GM19452 (cell line): ENCODE results near the gene SPOCK1.

Source experiments
- ATAC-seq: cut with Tn5 transposase; IDR thresholded peaks from one replicate; pipeline ENCODE4 v1.9.1; 2021; ENCODE audit not compliant: unreplicated experiment

Gene SPOCK1

DNA sequence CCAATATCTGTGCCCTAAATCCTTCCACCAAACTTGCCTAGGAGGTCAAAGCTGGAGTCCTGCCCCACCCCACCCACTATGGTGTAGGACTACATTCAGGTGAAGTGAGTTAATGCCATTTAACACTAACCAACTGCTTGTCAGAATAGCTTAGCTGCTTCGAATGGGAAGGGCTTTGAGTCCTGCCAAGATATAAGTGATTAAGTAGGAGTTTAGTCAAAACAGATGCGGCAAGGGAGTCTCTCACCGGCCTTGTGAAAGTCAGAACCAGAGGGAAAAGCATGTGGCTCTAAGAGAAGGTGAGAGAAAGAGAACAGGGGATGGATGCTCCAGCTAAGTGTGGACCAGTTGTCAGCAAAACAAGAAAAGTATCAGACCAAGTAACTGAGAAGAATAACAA, 132.6 kb downstream of the SPOCK1 start:
- no peak for ATAC-seq

DNA sequence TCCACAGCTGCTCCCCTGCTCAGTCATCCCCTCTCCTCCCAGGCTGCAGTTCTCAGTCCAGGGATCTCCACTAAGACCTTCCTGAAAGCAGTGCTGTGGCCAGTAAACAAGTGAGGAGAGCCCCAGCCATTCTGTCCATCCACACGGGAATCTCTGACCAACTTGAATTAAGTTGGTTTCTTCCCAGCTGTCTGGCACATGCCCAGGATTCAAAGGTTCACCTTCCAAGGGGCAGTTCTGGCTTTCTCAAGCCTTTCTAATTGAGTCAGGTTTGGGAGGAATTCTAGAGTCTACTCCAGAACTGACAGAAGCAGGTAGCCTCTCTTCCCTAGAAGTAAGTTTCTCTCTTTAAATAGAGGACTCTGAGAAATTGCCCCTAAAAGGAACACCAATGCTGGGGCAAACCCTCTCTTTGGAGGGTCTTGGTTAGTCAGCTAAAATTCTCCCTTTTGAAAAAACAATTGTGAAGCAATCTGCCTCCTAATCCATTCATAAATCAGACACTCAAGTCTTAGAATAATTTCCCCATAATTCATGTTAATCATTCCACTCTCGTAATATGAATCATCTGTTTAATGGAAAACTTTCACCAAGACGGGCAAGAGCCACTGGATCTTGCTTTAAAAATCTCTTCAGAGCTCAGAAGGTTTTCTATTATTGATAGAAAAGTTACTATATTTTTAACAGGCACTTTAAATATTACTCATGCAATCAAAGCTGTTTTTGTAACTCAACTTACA, 133.8 kb downstream of the SPOCK1 start:
- no peak for ATAC-seq

DNA sequence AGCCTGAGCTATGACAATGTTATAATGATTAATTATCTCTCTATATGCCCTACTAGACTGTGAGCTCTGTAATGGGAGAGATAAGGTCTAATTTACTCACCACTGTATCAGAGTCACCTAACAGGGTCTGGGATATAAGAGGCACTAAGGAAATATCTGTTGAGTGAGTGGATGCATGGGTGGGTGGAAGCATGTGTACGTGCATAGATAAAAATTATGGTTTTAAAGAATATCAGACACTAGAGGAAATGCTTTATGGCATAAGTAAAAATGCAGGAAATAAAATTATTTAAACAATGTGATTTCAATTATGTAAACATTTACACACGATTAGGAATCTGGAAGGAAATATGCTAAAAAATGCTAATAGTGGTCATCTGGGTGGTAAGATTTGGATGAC, 137.8 kb downstream of the SPOCK1 start:
- no peak for ATAC-seq

DNA sequence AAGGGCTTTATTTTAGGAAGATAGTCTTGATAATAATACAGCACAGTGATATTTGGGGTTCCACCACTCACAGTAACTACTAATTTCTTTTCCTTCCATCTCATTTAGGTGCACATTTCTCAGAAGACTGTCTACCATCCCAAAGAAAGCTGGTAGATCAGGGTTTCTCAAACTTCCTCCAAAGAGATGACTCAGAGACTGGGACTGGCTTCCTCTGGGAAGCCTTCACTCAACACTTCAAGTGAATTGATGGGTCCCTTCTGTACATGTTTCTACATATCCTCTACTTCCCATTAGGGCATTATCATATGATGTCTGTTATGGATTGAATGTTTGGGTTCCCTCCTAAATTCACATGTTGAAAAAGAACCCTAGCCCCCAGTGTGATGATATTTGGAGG, 138.5 kb downstream of the SPOCK1 start:
- no peak for ATAC-seq

DNA sequence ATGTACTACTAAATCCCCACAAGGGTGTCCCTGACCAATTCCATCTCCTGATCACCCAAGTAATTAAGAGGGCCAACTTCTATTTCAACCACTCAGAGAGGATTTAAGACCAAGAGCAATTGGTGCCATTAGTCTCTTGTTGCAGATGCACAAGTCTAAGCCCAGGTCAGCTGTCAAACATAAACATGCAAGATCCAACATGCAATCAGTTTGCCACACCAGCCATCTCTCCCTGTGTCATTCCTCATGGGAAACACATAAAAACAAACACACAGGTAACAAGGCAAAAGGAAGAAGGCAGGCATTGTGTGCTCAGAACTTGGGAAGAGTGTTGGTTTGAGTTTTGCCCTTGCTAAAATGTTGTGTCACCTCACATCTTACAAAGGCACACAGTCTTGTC, 139.2 kb downstream of the SPOCK1 start:
- no peak for ATAC-seq

DNA sequence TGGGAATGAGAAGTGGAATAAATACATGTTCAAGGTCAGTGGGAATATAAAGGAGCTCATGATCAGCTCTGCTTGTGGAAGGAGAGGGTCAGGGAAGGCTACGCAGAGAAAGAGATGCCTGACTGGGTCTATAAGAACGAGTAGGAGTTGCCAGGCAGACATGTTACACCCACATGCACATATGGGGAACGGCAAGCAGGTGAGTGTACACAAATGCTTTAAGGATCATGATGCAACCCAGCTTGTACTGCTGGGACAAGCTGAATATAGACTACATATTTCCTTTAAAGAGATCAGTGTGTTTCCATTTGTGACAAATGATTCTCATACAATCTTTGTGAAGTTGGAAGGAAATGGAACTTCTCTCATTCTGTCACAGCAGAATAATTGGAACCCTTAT, 141.7 kb downstream of the SPOCK1 start:
- ATAC-seq = no peak

DNA sequence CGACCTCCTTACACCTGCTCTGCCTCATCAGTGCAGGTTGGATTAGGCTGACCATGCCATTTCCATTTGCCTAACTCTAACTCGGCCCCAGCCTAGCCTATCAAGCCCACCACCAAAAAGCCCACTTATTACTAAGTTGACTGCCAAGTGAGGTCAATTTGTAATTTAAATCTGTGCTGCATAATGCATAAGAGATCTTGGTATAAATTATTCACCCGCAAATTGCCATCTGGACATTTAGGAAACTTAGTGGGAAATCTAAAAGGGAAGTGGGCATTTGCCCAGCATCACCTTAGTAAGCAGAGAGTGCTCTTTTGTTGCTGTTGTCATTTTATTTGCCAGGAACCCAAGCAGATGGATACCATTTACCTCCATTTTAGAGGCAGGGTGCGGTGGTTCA, 143.0 kb downstream of the SPOCK1 start:
- ATAC-seq = no peak

DNA sequence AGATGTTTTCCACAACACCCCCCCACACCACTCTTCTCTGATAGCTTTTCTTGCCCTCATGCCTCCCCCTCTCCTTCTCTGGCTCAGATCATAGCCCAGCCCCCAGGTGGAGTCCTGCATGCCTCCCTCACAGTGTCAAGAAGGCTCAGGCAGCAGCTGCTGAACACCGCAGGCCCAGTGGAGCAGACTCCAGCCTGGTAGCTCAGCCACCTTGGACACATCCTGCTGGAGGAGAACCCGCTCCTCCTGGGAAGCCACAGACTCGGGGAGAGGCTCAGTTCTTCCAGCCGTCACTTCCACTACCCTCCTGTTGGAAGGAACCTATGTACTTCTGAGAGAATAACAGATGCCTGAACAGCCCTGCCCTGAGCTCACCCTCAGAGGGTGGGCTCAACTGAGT, 143.4 kb downstream of the SPOCK1 start:
- ATAC-seq = no peak

DNA sequence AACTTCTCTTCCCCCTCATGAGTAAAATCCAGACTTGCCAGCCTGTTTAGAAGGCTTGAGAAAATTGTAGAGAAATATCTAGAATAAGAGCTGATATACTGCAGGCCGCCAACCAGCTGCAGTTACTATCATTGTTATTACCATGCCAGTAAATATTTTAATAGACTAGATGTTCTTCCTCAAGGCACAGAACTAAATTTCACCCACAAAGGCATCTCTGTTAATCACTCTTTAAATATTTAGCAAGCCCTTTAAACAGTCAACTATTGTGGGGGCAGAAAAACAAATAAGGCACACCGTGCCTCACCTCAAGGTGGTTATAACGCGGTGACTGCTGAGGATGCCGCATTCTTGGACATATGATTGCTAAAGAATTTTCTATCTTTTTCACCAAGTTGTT, 147.0 kb downstream of the SPOCK1 start:
- no peak for ATAC-seq

DNA sequence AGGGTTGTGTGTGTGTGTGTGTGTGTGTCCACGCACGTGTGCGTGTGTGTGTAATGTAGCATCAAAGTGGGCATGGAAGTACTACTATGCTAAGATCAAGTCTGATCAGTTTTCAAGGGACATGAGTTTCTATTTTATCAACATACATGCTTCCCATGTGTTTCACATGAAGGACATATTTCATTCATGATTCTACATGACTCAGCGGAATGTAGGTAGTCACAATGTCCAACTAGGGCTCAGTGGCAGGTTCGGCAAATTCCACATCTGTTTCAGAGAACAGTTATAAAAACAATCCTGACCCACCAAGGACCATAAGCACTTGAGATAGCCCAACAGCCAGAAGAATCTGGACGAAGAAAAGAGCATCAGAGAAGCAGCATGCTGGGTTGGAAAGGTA, 148.3 kb downstream of the SPOCK1 start:
- no peak for ATAC-seq

DNA sequence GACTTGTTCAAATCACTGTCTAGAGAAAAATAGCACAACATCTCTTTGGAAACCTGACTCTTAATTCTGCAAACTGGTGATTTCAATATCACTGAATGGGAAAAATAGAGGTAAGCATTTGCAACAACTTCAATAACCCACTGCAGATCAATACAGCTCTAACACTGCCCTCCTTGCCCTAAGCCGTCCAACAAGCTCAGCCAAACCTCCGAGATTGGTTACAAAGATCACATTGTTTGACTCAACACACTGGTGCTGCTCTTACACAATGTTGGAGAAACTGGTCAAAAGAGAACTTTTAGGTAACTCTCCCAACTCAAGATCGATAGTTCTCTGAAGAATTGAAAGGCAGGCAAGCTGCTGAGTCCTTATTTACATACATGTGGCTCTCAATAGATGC, 150.4 kb downstream of the SPOCK1 start:
- ATAC-seq = no peak

DNA sequence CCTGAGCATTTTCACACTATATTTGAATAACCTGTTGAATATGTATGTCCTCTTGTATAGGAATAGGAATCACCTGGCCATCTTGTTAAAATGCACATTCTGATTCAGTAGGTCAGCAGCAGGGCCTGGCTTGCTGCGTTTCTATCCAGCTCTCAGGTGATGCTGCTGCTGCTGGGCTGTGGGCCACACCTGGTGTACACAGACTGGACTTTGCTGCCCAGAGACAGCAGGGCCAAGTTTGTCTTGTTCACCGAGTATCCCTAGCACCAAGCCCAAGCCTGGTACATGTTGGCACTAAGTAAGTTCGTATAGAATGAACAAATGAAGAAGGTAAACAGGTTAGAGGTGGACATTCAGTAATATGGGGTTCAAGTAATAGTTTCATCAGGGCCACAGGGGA, 151.3 kb downstream of the SPOCK1 start:
- ATAC-seq = no peak

DNA sequence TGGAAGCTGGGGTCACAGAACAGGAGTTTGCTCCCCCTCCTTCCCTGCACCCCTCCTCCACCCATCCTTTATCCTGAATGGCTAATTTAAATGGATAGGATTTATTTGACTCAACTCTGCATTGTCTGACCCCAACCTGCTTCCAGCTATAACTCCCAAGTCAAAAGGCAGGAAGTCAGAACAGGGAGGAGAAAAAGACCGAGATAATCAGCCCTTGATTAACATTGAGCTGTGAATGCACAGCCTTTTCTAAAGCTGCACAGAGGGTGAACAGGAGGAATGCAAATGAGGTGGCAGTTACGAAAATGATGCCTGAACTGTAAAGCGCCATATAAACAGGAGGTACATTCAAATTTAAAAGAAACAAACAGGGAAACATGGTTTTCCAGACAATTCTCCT, 152.8 kb downstream of the SPOCK1 start:
- ATAC-seq = no peak

DNA sequence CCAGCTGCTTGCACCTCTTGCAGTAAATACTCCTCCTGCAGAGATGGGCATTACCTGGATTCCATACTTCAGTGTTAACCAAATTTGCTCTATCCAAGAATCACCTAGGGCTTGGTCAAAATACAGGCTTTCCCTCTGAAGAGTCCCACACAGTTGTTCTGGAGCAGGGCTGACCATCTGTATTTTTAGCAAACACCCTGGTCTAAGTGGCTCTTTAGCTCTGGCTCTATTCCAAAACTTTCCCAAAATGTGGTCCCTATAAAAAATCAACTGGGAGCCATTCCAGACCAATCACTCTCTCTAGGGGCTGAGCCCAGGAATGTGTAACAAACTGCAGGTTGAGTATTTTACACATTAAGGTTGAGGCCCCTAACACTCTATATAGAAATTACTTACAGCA, 153.7 kb downstream of the SPOCK1 start:
- no peak for ATAC-seq

DNA sequence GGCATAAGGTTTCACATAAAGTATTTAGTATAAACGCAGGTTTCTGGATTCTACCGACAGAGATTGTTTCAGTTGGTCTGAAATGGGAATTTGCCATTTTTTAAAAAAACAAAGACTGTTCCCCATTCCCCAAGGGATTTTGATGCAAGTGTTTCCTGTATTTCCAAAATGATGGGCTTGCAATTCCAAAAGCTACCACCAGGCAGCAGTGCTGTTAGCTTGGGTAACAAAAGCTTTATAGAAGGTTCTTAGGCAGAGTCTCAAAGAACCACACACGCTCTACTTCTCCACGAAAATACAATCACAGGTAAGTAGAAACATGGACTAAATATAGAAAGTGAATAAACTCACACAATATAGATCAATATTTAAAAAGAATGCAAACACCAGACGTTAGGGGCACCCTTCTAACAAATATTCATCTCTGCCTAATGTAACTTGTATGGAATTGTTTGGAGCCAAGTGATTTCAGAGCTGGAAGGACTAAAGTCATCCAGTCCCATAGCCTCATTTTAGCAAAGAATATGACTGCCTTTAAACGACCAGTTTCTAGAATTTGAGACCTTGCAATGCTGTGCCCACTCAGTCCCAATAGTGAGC, 154.3 kb downstream of the SPOCK1 start:
- no peak for ATAC-seq

DNA sequence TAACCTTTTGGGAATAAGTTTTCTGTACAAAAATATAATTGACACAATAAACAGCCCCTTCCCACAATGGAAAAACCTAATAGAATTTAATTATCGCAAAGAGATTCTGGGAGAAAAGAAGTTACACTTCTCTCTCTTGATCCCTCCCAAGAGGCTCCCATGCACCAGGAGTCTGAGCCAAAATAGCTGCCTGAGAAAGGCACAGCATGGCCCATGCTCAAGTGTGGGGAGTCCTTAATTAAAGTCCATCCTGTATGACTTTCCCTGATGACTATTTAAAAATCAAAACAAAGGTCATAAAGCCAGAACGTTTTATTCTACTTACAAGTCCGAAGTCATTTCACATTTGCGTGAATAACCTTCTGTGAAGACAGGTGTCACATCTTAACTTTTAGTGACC, 155.1 kb downstream of the SPOCK1 start:
- no peak for ATAC-seq

DNA sequence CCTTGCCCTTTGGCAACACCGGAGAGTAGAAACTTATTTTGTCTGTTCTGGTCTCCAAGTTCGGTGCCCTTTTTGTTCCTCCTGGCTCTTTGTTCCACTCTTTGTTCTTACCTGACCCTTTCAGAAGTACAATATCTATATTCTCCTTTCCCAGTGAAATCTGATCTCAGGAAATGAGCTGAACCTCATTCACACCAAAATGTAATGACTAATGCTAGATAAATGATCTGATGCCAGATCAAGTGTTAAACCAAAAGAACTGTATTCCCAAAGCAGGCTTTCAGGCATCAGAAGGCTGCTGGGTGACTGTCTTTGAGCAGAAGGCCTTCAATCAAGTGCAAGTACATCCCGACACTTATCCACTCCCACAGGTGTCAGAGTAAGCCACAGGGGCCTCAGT, 156.4 kb downstream of the SPOCK1 start:
- no peak for ATAC-seq

DNA sequence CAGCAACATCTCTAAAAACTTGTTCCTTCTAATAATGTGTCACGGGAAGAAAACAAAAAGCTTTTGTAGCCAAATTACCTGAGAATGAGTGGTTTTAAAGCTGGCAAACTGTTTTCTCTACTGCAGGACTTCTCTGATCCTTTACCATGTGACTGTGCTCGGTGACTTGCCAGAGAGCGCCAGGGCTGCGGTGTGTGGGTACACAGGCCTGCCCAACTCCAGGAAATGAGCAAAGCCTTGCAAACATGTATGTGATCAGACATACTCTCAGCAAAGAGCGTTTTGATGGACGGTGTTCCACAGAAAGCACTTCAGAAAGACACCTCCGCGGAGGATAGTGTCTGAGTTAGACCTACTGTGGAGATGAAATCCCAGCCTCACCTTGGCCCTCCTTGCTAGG, 157.3 kb downstream of the SPOCK1 start:
- ATAC-seq = no peak

DNA sequence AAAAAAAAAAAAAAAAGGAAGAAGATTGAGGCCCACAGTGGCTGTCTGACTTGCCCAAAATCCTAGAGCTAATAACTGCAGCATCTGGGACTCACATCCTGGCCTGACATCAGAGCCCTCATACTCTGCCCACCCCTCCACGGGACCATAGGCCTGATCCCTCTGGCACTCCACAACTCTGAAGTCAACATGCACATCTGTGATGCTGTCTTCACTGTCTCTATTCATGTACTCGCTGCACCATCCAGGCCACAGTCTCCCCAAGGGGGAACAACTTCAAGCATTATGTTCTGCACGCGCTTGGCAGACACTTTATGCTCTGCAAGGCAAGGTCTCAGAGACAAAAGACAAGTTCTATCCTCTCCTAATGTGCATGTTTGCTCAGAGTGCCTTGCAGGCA, 158.2 kb downstream of the SPOCK1 start:
- ATAC-seq = no peak

DNA sequence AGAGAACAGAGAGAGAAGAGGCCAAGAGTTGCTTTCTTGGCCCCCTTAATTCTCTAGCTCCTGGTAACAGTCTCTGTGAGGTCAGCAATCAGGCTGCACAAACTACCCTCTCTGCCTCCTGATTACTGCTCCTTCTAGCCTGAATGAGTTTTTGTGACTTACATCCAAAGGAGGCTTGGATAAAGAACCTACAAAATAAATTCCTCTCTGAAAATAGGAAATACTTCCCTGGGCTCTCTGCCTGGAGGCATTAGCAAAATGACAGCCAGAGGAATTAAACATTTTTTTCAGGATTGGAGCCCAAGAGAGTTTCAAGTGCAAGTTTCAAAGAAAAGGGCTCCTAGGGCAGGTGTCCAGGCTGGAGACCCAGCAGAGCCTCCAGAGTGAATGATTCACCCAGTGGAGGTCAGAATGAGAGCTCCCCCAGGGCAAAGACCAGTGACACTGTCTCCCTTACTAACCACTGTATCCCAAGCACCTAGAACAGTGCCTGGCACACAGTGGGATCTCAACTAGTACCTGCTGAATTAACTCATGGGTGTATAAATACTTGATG, 162.5 kb downstream of the SPOCK1 start:
- no peak for ATAC-seq

DNA sequence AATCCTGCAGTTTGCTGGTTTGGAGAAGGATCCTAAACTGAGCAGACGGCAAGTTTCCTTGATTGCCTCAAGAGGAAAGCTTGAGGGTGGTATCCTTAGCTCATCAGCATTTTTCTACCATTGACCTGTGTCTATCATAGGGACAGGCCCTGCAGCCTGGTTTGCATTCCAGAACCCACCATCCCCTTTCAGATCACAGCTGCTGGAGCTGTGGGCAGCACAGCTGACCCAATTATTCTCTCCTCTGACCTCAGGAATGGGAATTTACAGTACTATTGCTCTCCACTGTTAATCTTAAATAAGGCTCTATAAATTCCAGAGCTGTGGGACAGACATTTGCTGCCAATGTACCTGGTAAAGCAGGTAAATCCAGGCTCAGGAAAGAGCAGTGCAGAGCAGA, 163.0 kb downstream of the SPOCK1 start:
- ATAC-seq = no peak

DNA sequence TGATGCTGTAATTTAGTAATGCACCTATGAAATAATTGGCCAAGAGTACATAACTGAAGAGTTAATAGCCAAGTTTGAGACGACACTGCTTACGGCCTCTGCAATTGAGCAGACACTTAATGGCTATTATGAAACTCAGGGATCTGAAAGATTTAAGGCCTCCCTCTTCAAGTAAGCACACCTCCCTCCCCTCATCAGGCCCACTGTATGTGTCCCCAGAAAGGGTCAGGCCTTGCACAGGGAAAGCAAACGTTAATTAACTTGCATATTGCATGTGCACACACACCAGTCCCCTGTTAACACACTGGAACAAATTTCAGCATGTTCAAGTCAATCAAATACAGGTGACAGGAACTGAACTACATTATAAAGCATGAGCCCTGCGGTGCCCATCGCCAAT, 163.6 kb downstream of the SPOCK1 start:
- no peak for ATAC-seq

DNA sequence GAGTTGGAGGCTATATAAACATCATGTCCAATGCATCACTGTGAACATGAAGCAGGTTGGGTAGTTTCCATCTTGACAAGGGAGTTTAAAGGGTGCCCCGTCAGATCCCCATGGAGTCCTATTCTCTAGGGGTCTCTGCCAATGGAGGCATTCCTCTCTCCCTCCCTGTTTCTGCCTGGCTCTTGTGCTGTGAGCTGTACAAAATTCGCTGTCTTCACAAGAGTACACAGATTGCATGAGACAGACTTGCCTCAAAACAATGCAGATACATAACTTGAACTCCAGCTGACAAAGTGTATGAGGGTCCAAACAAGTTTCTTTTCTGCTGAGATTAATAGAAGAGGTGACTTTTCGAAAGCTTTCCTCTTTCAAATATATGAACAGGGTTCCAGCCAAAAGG, 165.2 kb downstream of the SPOCK1 start:
- ATAC-seq = no peak
